Activated CD8-positive, alpha-beta memory T cell treated with anti-CD3 and anti-CD28 coated beads, Interleukin-2, amount 50 U/mL, for 1 hour (primary cell): ENCODE measurements around the gene UCMA.
A peak's percentile ranks its signal among the peaks of the same experiment; 100 is the strongest.
"Not testable (repeated sequence)": the region's sequence is repeated elsewhere in the genome, so short reads cannot be mapped to it uniquely, and the experiment has no call there.

Experiments used
- DNase-seq: peaks from one replicate; pipeline ENCODE4 v3.0.0-alpha.2; 2020; ENCODE audit errors: extremely low read depth

Gene UCMA

GRCh38 chr10:13234172-13234571, at the start of gene UCMA:
TSS of gene UCMA (minus strand) at chr10:13234374. CDS start at chr10:13234258, 116 bp downstream.
- DNase-seq = no peak

- not testable (repeated sequence) for DNase-seq
Observed at GRCh38 chr10:13282348-13282747, 48.2 kb upstream of the UCMA start.

- DNase-seq = no peak
Observed at GRCh38 chr10:13276749-13277365, 42.7 kb upstream of the UCMA start.

GRCh38 chr10:13276146-13276545, 42.0 kb upstream of the UCMA start:
- DNase-seq = not testable (repeated sequence)

- DNase-seq = no peak
Observed at GRCh38 chr10:13272164-13272571, 38.0 kb upstream of the UCMA start.

GRCh38 chr10:13271552-13272163, 37.5 kb upstream of the UCMA start:
- peak; percentile 34 for DNase-seq

- no peak for DNase-seq
Observed at GRCh38 chr10:13270877-13271551, 36.8 kb upstream of the UCMA start.

GRCh38 chr10:13268841-13269240, 34.7 kb upstream of the UCMA start:
- DNase-seq = no peak

GRCh38 chr10:13268310-13268709, 34.1 kb upstream of the UCMA start:
- no peak for DNase-seq

GRCh38 chr10:13263591-13263990, 29.4 kb upstream of the UCMA start:
- DNase-seq = no peak

- no peak for DNase-seq
Observed at GRCh38 chr10:13262433-13262832, 28.3 kb upstream of the UCMA start.

GRCh38 chr10:13257621-13258140, 23.5 kb upstream of the UCMA start:
- no peak for DNase-seq

- no peak for DNase-seq
Observed at GRCh38 chr10:13256627-13257026, 22.5 kb upstream of the UCMA start.

GRCh38 chr10:13253726-13254125, 19.6 kb upstream of the UCMA start:
- DNase-seq = no peak

GRCh38 chr10:13247784-13248183, 13.6 kb upstream of the UCMA start:
- DNase-seq = no peak

- no peak for DNase-seq
Observed at GRCh38 chr10:13247246-13247645, 13.1 kb upstream of the UCMA start.

- DNase-seq = not testable (repeated sequence)
Observed at GRCh38 chr10:13242260-13242659, 8.1 kb upstream of the UCMA start.

GRCh38 chr10:13241613-13242012, 7.4 kb upstream of the UCMA start:
- no peak for DNase-seq

- no peak for DNase-seq
Observed at GRCh38 chr10:13239923-13240322, 5.7 kb upstream of the UCMA start.

- DNase-seq = no peak
Observed at GRCh38 chr10:13238271-13239077, 4.3 kb upstream of the UCMA start.

GRCh38 chr10:13236638-13237037, 2.5 kb upstream of the UCMA start:
- DNase-seq = no peak

GRCh38 chr10:13234736-13235135, 562 bp upstream of the UCMA start:
- DNase-seq = not testable (repeated sequence)
